CD4-positive, alpha-beta T cell treated with Interleukin-1 beta for 1 hour (primary cell): Measurements from ENCODE around the gene UROS.

ENCODE experiments used
- DNase-seq, 2 donors: peaks; one replicate each; pipeline ENCODE4 v3.0.0-alpha.2; 2020 to 2022

The UROS gene

DNA sequence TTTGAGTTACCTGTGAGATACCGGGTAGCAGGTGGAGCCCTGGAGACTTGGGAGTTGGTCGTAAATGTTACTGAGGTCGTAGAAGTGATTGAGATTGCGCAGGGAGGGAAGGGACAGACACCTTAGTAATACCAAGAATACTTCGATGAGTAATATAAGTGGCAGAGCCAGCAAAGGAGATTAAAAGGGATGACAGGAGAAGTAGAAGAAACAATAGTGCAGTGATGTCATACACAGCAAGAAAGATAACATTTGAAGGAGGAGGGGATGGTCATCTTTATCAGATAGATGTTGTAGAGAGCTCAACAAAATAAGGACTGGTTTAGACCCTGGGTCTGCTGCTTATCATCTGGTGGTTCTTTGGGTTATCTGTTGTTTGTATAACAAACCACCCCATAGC lies 5.3 kb upstream of the UROS start:
- no peak for DNase-seq

DNA sequence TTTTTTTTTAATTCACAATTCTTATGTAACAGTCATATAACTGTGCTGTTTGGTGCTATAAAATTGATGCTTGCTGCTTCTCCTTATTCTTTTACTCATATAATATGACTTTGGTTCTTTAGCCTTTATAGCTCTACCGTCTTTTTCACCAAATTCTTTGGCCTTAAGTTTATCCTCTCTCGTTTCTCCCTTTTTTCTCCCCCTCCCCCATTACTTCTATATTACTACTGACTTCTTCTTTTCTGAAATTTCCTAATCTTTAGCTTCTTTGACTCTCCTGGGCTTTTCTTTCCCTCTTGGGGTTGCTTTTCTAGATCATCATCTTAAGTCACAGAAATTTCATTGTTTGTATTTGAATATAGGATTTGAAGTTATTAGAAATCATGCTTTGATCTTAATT lies 4.1 kb upstream of the UROS start:
- DNase-seq, result no peak

DNA sequence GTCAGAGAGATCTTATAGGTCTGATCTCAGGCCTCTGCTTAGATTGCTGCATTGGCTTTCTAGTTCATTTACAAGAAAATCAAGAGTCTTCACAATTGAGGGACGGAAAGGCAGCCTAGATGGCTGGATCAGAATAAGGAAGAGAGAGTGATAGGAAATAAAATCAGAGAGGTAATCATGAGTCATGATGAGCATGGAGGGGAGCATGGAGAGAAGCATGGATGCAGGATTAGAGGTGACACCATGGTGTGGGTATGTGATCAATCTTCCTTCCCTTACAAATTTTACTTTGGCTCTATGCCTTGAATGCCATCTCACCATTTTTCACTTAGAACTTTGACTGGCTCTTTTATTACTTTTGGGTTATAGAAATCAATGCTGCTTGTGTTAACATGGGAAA lies 1.7 kb upstream of the UROS start:
- DNase-seq, result no peak

DNA sequence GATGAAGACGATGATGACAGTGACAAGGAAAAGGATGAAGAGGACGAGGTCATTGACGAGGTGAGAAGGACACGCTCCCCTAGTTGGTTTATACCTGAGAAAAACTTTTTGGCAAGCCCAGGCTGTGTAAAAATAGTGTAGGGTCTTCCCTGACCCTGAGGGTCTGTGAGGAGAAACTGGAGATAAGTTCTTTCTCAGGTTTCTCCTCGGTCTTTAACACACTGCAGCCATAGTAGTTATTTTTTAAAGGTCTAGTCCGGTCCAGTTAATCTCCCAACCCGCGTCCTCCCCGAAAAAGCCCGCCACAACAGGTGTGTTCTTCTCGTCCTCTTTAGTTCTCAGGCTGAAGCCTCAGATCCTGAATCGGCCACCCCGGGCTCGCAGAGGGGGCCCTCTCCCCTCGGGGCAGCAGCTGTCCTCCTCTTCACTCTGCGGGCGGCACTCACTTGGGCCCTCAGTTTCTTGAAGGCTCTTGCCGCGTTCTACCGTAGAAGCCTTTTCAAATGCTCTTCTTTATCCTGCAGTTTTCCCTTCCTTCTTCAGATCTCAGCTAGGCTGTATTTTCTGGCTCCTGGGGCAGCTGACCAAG lies 699 bp upstream of the UROS start:
- peak in 1 of 2 donors; percentile 1 for DNase-seq

DNA sequence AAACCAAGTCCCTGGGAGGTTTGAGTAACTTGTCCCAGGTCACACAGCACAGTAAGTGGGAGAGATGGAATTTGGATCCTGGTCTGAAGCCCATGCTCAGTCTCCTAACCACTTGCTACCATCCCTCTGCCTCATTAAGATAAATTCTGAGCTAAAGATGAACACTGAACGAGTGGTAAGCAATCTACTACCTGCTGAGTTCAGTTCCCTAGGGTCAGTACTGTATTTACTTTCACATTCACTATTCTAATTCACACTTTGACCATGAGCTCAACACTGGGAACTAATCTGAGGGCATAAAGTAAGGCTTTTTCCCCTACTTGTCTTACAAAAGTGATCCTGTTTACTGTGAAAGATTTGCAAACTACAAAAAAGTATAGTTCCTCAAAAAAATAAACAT lies 2.4 kb downstream of the UROS start:
- no peak for DNase-seq

DNA sequence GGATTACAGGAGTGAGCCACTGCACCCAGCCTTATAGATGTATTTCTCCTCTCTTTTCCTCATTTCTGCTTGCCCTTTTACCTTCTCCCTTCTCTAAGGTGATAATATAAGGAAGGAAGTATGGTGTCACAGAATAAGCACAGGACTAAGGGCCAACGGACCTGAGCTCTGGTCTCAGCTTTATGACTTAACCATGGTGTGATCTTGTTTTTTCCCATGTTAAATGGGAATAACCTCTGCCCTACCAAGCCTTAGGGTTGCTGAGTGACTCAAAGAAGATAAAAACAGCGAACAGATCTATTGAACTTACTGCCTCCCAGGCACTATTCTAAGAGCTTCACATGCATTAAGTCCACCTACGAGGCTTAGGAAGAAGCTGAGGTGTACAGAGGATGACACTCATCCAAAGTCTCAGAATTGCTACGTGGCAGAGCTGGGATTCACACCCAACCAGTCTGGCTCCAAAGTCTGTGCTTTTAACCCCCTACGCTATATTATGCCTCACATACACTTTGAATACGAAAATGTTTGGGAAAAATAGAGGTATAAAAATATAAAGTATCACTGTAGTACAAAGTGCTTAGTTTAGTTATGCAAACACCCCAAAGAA lies 5.6 kb downstream of the UROS start:
- no peak for DNase-seq

DNA sequence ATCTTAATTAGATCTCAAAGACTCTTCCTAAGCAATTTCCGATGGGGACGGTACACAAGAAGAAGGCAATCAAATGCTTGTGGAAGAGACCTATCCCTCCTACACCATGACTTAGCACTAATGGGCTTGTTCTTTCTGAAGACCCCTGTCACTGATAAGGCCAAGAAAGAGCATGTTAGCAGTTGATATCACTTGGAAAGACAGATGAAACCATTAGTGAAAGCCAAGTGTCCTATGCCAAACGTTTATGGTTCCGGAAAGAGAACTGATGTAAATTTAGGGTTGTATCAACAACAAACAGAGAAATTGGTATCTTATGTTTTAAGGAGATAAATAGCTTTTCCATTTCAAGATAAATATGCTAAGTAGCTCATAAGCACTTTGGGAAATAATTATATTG lies 6.5 kb downstream of the UROS start:
- DNase-seq, result no peak

DNA sequence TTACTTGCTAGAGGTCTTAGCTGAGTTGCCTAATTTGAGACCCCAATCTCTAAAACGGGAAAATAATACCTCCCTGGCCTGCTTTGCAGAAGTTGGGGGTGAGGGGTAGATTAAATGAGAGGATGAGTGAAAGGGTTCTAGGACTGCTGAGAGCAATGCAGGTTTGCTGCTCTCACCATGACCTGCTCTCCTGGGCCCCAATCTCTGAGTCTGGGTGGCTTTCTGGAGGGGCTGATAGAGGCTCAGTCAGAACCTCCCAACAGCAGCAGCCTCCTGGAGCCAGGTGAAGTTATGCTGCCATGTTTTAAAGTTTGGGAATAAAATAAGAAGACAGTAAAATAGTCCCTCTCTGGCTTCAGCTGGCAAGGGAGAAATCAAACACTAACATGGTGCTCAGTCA lies 7.3 kb downstream of the UROS start:
- no peak for DNase-seq

DNA sequence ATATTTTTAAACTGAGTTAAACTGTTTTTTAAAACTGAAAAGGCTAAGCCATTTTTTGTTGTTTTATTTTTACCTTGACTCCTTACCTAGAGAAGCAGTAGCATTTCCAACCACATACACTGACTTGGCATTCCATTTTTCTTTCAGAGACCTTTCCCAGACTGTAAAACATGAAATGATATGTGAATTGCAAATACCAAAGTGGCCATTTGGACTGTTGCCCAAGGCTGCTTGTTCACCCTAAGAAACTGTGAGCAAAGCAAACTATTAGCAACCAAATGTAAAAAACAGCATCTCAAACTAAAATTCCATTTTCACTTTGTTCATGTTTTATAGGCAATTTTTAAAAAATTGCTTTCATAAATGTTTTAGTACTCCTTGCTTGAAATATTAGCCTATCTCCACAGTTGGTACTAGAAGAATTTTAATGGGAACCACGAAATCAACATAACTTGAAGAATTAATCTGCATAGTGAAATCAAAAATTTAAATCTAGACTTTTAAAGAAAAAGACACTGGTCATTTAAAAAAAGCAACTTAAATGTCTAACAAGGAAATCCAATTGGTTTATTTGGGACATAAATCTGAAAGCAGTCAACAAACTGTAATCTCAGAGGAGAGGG lies 10.8 kb downstream of the UROS start:
- DNase-seq, result no peak

DNA sequence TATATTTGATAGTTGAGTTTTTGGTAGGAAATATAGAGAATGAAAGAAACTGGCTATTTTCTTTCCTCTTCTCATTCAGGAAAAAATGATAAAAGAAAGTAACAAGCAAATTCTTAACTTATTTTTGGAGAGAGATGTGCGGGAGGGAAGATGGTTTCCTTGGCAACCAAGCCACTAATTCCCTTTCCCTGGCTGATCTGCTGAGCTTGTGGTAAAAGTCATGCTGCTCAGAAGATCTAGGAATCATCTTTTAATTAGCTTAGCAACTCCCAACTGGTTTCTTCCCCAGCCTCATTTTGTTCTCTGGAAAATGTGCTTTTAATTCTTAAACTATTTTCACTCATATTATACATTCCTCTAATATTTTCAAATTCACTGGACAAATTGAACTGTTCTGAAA lies 11.8 kb downstream of the UROS start:
- no peak for DNase-seq

DNA sequence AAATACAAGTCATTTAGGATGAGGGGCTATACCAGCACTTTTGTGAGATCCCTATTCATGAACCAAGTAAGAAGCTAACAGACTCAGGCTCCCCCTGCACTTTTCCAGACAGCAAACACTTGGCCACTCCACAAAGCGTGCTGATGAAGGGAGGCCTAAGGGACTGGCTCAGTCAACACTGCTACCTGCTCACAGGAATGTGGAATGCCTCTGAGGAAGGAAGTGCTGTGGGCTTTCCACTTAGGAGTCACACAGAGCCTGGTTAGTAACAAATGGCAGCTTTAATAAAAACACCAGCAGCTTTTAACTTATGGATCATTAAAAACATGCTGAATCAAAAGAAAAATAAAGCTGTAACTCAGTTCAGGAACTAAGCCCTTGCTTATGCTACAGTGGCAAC lies 15.0 kb downstream of the UROS start:
- no peak for DNase-seq

DNA sequence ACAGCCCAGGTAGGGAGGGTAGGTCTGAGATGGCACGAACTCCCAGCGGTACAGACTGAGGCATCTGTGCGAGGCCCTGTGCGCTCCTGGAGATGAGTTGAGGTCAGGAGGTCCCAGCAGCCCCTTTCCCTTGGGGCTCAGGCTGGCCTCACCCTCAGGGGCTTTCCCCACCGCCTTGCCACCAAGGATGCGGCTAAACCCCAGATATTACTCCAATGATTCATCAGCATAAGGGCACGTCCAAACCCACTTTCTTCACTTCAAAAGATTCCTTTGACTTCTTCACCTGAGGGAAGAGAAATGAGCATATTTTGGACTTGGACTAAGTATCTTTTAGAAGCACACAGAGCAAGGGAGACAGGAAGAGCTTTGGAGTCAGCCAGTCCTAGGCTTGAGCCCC lies 20.3 kb downstream of the UROS start:
- DNase-seq, result no peak

DNA sequence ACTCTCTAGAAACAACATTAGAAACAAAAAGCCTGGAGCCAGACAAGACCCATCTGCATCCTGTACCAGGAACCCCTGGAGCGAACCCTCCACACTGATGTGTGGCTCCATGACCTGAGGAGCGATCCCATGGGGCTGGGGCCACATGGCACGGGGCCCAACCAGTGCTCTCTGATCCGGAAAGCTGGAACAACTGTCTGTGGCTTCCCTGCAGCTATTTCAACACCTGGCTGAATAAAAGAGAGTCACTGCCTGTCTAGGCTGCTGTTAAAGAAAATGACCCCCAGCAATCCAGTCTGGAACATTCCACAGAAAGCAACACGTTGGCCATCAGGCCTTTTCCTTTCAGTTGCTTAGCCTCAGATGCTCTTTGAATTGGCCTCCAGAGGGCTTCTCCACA lies 20.9 kb downstream of the UROS start:
- no peak for DNase-seq

DNA sequence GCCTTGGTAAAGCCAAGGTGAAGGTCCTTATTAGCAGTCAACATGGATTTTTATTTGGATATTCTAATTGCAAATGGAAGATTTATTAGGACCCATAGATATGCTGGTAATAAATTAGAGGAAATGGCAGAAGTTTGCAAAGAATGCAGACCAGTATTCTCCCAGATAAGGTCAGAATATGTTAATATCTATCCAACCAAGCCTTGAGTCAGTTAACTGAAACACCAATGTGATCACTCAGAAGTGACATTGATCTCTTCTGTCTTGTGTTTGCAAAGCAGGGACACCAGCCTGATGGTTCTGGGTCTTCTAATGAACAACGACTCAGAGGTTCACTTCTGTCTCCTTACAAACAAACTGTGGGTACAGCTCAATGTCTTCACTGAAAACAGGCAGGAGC lies 21.5 kb downstream of the UROS start:
- no peak for DNase-seq

DNA sequence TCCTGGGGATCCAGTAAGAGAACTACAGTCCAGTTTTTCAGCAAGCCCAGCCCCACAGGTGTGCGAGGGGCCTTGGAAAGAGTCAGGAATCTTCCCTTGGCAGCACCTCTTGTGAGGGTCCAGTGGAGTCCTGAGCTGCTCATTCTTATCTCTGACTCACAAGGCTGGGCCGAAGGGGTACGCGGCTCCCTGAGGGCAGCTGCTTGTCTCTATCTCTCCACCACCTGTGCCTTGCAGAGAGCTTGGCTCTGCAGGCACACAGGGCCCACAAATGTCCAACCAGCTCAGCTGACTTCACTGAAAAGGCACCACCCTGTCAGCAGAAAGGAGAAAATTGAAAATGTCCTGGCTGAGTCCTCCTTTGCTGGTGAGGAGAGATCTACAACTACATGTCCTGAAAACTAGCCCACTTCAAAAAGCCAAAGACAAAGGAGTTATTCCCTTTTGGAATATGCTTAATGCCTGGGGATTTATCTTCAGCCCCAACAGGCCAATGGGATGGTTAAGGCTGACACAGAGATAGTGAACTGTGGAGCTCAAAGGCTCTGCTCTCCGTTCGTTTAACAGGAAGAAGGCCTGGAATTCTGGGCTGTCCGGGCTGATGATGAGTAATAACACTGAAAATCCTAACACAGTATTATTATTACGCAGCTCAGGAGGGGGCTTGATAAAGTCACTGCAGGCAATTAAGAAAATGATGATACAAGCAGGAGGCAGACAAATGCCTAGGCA lies 23.4 kb downstream of the UROS start:
- no peak for DNase-seq

DNA sequence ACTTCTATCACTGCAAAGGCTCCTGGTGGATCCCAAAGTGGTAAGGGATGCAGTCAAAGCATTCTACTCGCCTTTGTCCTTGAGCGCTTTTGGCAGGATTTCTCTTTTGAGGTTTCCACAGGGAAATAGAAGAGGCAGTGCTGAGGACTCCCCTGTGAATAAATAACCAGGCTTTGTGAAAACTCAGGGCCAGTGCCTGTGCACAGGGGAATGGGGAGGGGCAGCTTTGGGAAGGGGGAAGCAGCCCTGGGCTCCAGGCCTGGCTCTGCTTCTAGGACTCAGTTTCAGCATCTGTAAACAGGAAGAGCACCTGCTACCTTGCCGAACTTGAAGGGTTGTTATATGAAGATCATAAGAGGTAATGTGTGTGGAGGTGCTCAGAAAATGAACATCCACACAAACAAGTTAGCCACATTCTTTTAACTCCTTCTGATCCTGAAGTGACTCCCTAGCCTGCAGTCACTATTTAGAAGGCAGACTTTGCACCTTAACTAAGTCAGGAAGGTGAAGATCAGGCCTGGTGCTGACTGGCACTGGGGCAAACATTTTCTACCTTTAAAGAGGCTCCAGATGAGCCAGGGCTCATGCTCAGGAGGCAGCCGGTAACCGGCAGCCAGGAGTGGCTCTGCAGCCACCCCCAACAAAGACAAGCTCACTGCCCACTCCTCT lies 24.9 kb downstream of the UROS start:
- DNase-seq, result no peak

DNA sequence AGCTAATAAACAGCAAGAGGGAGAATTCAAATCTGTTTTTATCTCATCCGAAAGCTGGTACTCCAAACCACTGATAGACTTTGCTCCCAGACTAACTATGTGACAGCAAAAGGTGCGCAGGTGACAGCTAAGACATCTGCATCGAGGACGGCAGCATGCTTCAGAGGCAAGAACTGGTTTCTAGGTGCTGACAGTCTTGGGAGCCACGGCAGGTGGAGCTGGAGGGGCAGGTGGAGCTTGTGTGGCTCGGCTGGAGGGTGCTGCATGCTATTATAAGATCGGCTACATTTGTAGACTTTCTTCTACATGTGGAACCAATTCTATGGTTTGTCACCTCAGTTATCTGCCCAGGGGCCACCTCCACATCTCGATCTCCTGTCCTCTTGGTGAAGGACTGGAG lies 25.6 kb downstream of the UROS start:
- no peak for DNase-seq

DNA sequence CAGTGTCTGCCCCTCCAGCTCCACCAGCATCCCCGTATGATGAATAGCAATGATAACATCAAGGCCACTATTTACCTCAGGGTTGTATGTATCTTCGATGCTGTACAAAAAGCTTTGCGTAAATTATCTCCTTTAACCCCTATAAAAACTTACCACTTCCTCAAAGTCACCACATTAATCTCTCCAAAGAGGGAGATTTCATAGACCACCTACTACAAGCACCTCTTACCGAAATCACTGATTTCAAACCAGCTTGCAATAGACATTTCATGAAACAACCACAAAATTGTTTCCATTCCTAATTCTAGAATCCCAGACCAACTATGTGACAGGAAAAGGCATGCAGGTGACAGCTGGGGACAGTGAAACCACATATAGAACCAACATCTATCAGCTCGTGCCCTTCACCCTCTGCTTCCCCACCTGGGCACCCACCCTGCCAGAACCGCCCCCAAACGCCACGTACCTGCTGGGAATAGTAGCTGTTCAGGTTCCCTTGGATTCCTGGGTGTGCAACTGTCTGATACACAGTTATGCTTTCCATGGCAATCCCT lies 27.3 kb downstream of the UROS start:
- no peak for DNase-seq

DNA sequence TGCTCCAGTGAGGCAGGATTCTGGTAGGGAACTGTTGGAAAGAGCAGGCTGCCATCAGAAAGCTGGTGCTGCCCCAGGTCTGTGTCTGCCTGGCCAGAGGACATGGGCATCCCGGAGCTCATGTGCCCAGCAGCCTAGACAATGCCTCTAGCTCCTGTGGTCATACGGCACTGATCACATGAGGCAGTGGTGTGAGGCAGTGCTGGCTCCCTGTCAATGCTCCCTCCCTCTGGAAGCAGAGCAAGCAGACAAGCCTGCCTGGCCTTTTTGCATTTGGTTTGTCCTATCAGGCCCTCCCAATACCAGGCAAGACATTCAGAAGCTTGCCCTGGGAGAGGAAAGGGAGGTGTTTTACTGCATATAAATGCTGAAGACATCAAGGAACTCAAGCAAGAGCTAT lies 27.9 kb downstream of the UROS start:
- DNase-seq, result no peak

DNA sequence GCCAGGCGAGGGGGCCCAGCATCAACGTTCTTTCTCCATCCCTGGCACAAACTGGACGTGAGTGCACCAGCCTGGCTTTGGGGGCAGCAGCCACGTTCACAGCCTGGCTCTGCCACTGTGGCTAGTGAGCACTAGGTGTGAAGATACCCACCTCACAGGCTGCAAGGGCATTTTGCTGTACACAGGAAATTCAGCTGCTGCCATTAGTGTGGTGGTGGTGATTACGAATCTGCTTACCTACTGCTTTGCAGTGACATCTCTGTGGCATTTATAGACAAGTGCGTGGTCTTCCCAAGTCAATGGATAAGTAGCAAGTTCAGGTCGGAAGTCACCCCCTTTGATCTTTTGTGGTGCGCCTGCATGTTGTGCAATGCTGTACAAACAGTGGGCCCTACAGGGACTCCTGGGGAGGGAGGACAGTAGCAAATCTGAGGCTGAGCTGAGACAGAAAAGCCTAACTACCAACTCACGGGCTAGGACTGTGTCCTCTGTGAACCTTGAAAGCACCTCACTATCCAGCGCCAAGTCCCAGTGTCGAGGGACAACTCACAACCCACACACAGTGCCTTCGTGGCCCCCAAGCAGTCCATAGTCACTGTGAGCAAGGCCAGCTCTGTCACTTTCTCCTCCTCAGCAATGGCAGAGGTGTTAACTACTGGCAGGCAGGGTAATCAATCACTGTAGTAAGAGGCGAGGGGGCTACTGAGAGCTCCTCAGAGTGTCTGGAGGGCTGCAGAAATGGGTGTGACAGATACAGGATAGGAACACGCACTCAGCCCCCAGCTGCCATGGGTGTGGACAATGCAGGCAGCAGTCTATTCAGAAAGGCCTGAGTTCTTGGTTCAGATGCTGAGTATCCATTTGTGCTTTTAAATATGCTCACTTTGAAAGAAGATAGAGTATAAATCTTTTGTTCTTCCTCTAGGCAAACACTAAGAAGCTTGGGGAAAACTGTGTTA lies 30.4 kb downstream of the UROS start:
- no peak for DNase-seq

DNA sequence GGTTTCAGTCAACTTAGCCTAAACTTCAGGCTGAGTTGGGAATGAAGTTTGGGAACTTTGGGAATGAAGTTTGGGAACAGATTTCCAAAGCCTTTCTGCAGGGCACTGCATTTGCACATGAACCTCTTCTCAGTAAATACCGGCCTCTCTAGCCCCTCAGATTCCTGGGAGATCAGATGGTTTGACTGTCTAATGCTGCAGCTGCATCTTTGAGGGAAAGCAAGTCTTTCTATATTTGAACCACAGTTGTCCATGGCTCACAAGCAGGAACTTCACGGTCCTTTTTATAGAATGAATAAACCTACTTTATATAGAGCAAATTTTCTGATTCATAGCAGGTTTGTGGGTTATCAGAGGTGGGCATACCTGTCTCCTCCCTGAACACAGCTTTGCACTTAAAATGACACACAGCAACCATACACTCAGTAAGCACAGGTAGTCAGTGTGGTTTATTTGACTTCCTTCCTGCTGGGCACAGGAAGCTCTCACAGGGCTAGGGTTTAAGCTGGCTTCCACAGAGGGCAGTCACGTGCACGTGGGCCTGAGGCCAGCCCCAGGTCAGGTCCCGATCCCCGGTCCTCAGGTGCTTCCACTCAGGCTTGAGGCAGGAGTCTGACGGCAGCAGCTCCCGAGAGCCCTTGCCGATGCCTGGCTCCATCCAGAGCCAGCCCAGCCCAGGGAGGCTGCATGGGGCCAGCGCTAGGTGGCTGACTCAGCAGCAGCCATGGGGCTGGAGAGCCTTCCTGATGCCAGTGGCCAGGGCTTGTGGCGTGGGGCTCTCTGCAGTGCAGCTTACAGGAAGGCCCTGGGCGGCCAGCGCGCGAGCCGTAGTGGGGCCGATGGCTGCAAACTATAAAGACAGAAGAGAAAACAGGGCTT lies 34.7 kb downstream of the UROS start:
- no peak for DNase-seq
